GM12864 (cell line): Measurements from ENCODE around the gene S100A10.

ENCODE experiments used
- DNase-seq: peaks from one replicate; pipeline ENCODE4 v3.0.0-alpha.2; 2011; ENCODE audit warnings: low read depth
- H3K4me3 ChIP-seq: 2 replicates; pipeline ENCODE4 v1.5.1; 2011; ENCODE audit warnings: mild to moderate bottlenecking, low read depth, low read length, control low read depth
- CTCF ChIP-seq: IDR thresholded peaks from 2 replicates; pipeline ENCODE4 v1.5.1; 2011; ENCODE audit warnings: low read depth, mild to moderate bottlenecking, moderate library complexity, low read length, control low read depth, inconsistent platforms; ENCODE audit errors: missing control alignments

S100A10 gene

GRCh38 chr1:151993734-151994496, at the start of gene S100A10:
TSS of gene S100A10 (minus strand) at chr1:151993859. CDS start at chr1:151986230, 7,629 bp downstream.
- no peak for TF ChIP-seq CTCF
- DNase-seq, result no peak
- H3K4me3 ChIP-seq, result peak within 1 kb of the TSS; percentile 33

GRCh38 chr1:152042030-152042429, 48.4 kb upstream of the S100A10 start:
- no peak overlapping the region for H3K4me3 ChIP-seq
- no peak for DNase-seq
- no peak for TF ChIP-seq CTCF

GRCh38 chr1:152039886-152040285, 46.2 kb upstream of the S100A10 start:
- no peak overlapping the region for H3K4me3 ChIP-seq
- no peak for TF ChIP-seq CTCF
- no peak for DNase-seq

- no peak for DNase-seq
- no peak overlapping the region for H3K4me3 ChIP-seq
- TF ChIP-seq CTCF, result no peak
Measured at GRCh38 chr1:152039461-152039860, 45.8 kb upstream of the S100A10 start.

GRCh38 chr1:152038871-152039270, 45.2 kb upstream of the S100A10 start:
- no peak overlapping the region for H3K4me3 ChIP-seq
- DNase-seq, result no peak
- no peak for TF ChIP-seq CTCF

- DNase-seq, result no peak
- H3K4me3 ChIP-seq, result peak within 1 kb of the TSS; percentile 63
- no peak for TF ChIP-seq CTCF
Measured at GRCh38 chr1:152036267-152037216, 42.9 kb upstream of the S100A10 start, which contains the start of gene S100A11. TSS of gene S100A11 (minus strand) at chr1:152037004. CDS start at chr1:152036915, 89 bp downstream.
